Measurements from ENCODE around the gene EHD3.

Gene EHD3

GRCh38 chr2:31237348-31238017, 3.5 kb downstream of the EHD3 start:
- DNase-seq: no peak

- no peak for DNase-seq
Measured at GRCh38 chr2:31238126-31238905, 4.4 kb downstream of the EHD3 start.

GRCh38 chr2:31238906-31239592, 5.1 kb downstream of the EHD3 start:
- no peak for DNase-seq

- peak; percentile 49 for DNase-seq
Measured at GRCh38 chr2:31239593-31240177, 5.7 kb downstream of the EHD3 start.

GRCh38 chr2:31240381-31241365, 6.7 kb downstream of the EHD3 start:
- DNase-seq: no peak

- DNase-seq: no peak
Measured at GRCh38 chr2:31241625-31242270, 7.8 kb downstream of the EHD3 start.

GRCh38 chr2:31243053-31243452, 9.1 kb downstream of the EHD3 start:
- DNase-seq: no peak

GRCh38 chr2:31244101-31244500, 10.1 kb downstream of the EHD3 start:
- DNase-seq: no peak

GRCh38 chr2:31246184-31246852, 12.4 kb downstream of the EHD3 start:
- DNase-seq: no peak

GRCh38 chr2:31247711-31248110, 13.8 kb downstream of the EHD3 start:
- DNase-seq: no peak

GRCh38 chr2:31248139-31248538, 14.2 kb downstream of the EHD3 start:
- no peak for DNase-seq

- DNase-seq: no peak
Measured at GRCh38 chr2:31249009-31249690, 15.2 kb downstream of the EHD3 start.

GRCh38 chr2:31251018-31251417, 17.1 kb downstream of the EHD3 start:
- DNase-seq: no peak

- no peak for DNase-seq
Measured at GRCh38 chr2:31251851-31252250, 17.9 kb downstream of the EHD3 start.

- no peak for DNase-seq
Measured at GRCh38 chr2:31253356-31254131, 19.6 kb downstream of the EHD3 start.

- DNase-seq: no peak
Measured at GRCh38 chr2:31254237-31255203, 20.6 kb downstream of the EHD3 start.

- DNase-seq: no peak
Measured at GRCh38 chr2:31255911-31256571, 22.1 kb downstream of the EHD3 start.

All from eye (tissue), 1 donor.